Measurements from ENCODE around the gene GMNC. TPM values are rescaled to one million over a fixed set of nuclear protein-coding genes. Genes with fewer than 3 reads are reported as not detected.

Gene GMNC
- not detected for total RNA-seq

DNA sequence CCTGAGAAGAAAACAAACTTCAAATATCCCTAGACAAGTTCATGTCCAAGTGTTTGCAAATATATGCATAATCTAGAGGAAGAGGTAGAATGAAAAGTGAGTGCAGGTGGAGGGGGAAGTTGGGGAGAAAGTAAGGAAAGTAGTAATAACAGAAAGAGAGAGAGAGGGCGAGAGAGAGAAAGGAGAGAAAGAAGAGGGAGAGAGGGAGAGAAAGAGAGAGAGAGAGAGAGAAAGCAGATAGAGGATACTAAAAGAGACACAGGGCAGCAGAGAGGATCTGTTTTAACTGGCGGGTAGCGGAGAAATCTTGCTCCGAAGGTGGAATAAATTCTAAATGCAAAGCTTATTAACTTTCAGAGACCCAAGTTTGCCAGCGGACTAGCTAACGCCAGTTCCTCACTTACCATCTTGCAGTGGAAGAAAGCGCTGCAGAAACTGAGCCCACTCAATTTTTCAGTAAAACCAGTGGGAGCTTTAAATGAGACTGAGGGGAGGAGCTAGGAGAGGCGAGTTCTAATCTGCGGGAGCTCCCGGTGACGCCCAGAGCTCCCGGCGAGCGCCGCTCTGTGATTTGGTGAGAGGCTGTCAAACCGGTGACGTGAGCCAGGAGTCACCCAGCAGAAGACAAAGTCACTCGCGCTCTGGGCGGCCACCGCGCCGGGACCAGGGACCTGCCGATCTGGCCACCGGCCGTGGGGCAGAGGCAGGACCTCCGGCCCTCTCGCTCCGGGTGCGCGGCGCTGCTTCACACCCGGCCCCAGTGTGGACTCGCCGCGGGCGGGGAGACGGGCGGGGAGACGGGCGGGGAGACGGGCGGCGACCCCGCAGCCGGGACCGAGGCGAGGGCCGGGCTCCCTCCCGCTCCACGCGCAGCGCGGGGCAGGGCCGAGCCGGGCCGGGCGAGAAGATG is at the start of gene GMNC:
GMNC (minus strand) TSS at position 486 of the 910 bp plus-strand sequence; CDS start at position 407, 79 bp downstream.
- TF ChIP-seq, protein P1, sequence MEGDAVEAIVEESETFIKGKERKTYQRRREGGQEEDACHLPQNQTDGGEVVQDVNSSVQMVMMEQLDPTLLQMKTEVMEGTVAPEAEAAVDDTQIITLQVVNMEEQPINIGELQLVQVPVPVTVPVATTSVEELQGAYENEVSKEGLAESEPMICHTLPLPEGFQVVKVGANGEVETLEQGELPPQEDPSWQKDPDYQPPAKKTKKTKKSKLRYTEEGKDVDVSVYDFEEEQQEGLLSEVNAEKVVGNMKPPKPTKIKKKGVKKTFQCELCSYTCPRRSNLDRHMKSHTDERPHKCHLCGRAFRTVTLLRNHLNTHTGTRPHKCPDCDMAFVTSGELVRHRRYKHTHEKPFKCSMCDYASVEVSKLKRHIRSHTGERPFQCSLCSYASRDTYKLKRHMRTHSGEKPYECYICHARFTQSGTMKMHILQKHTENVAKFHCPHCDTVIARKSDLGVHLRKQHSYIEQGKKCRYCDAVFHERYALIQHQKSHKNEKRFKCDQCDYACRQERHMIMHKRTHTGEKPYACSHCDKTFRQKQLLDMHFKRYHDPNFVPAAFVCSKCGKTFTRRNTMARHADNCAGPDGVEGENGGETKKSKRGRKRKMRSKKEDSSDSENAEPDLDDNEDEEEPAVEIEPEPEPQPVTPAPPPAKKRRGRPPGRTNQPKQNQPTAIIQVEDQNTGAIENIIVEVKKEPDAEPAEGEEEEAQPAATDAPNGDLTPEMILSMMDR (IDR thresholded peaks at IDR 0.05): no peak
- ATAC-seq (ENCODE audit: low FRiP score) (peak; percentile 92), DNase-seq (ENCODE audit: low spot score) (peak; percentile 35)

DNA sequence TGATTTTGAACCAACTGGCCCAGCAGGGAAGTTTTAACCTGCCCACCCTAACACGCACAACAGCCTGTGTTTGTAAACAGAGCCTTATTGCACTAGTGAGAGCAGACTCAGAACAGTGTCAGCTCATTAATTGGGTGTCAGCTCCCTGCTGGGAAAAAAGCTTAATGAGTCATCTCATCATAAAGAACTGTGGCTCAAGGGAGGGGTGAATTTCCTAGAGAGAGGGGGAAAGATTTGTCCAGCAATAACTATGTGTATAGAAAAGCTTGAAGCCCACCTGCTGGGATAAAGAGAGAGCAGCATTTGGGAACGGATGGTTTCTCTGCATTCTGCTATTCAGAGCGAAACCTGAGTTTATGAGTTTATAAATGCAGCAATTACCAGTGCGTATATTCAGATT is 48.9 kb upstream of the GMNC start:
- no peak for DNase-seq (ENCODE audit: low spot score)
- TF ChIP-seq, protein P1 (IDR thresholded peaks at IDR 0.05): no peak
- ATAC-seq (ENCODE audit: low FRiP score): no peak

GRCh38 chr3:190909908-190910307 is 47.4 kb upstream of the GMNC start:
- TF ChIP-seq, protein P1 (IDR thresholded peaks at IDR 0.05): no peak
- no peak for ATAC-seq (ENCODE audit: low FRiP score)
- DNase-seq (ENCODE audit: low spot score): no peak

DNA sequence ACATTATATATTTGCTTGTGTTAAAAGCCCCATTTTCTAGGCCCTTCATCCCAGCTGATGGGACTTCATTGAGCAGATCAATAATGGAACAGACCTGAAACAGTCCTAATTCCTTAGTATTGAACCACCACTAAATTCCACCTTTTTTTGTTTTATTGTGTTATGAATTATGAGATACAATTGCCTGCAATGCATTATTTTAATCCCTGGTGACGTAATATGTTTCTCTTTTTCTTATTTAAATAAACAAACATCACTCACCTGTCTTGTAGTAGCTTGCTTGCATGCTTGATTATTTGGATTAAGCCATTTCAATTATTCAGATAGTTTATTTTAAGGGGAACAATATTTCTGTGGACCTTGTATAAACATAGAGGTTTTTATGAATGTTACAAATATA is 40.7 kb upstream of the GMNC start:
- ATAC-seq (ENCODE audit: low FRiP score) (no peak), DNase-seq (ENCODE audit: low spot score) (no peak)
- TF ChIP-seq, protein P1 (IDR thresholded peaks at IDR 0.05): no peak

DNA sequence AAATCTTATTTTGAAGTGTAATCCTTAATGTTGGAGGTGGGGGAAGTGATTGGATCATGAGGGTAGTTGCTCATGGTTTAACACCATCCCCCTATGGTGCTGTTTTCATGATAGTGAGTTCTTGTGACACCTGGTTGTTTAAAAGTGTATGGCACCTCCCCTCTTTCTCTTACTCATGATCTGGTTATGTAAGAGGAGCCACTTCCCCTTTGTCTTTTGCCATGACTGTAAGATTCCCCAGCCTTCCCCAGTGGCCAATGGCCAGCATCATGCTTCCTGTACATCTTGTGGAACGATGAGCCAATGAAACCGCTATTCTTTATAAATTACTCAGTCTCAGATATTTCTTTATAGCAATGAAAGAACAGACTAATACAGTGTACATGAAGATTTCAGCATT is 39.8 kb upstream of the GMNC start:
- ATAC-seq (ENCODE audit: low FRiP score): no peak
- TF ChIP-seq, protein P1 (IDR thresholded peaks at IDR 0.05): no peak
- no peak for DNase-seq (ENCODE audit: low spot score)

DNA sequence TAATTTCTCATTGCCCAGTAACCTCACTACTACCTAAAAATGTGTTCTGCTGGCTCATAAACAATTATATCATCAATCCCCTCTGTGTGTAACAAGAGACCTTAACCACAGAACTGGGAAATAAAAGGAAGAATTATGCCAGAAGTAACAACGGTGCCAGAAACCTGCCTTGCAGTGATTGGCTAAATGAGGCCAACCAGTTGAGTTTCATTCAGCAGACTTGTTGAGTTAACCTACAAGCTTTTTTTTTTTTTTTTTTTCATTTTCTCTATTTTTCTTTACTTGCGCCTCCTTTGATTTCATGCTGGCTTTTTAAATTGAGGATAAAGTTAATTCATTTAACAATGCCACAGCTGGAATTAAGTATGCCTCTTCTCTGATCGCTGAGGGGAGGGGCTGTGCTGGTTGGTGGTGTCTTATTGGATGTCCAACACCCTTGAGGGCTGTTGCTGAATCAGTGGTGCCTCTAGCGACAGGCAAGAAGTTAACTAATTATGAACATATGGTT is 30.0 kb upstream of the GMNC start:
- no peak for ATAC-seq (ENCODE audit: low FRiP score)
- no peak for DNase-seq (ENCODE audit: low spot score)
- TF ChIP-seq, protein P1 (IDR thresholded peaks at IDR 0.05): no peak

DNA sequence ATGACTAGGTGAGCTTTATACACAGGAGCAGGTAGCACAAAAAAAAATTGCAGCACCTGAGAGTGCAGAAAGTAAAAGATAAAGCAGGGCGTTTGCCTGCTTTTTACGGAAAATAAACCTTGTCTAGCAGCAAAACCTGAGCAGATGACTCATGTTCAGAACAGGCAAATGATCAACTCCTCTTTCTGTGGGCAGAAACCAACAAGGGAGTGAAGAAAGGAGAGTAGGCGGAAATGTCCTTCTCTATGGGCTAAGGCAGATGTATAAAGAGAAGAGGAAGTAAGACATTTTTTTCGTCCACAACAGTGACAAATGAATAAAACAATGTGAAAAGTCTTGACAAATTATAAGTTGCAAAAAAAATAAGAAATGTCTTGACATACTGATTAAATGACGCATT is 24.5 kb upstream of the GMNC start:
- ATAC-seq (ENCODE audit: low FRiP score) (no peak), DNase-seq (ENCODE audit: low spot score) (no peak)
- TF ChIP-seq, protein P1 (IDR thresholded peaks at IDR 0.05): no peak

All from omental fat pad (tissue), 4 donors.